ENCODE results near the gene PAMR1. TPM values are rescaled to one million over a fixed set of nuclear protein-coding genes. Genes with fewer than 3 reads are reported as not detected.

The PAMR1 gene
- total and polyA plus RNA-seq, 2 experiments from 2014 or later, result 119 to 151 TPM

DNA sequence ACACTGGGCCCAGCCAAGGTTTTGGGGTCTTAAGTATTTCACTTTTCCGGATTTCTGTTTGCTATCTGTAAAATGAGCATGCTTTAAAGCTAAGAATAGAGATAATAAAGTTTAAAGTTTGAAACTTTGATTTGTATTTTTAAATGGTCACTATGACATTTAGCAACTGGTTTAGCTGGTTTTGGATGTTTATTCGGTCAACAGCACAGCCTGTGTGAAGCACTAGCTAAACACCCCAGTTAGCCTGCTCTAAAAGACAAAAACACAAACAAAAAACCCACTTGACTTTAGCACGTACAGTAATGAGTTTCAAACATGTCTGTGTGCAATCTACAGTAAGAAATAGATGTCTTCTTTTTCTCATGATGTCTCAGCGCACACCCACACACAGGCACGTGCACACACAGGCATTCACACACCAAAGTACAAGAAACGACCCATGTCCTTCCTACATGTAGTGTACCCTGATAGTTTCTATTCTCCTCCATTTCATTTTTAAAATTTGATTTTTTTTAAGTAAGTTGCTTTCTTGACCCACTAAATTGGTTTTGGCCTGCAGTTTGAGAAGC, 135.4 kb downstream of the PAMR1 start:
- no peak overlapping the region for H3K4me2 ChIP-seq (ENCODE audit: unreplicated experiment)
- H3K36me3 ChIP-seq (ENCODE audit: low read depth), result no peaks in the 10 kb centered on the region
- in situ Hi-C loops (cut with MboI), result loop anchor here (10.0 kb wide), 1 partner anchor 395 kb away; no protein-coding TSS in a partner anchor
- peaks cover 16% of the 10 kb centered on the region for H3K4me1 ChIP-seq (ENCODE audit: insufficient read depth)
- no peak for TF ChIP-seq EZH2 (IDR thresholded peaks at IDR 0.05; ENCODE audit: insufficient read depth, poor library complexity, severe bottlenecking)
- no peak for TF ChIP-seq EZH2phosphoT487 (IDR thresholded peaks at IDR 0.05; ENCODE audit: insufficient read depth, low read depth)
- no peak overlapping the region for H3K4me3 ChIP-seq
- no peaks in the 10 kb centered on the region for H4K20me1 ChIP-seq (ENCODE audit: insufficient read depth)
- peaks cover 10% of the 10 kb centered on the region for H3F3A ChIP-seq (ENCODE audit: insufficient read depth)
- H3K79me2 ChIP-seq (ENCODE audit: insufficient read depth), result no peaks in the 10 kb centered on the region
- no peak overlapping the region for H3K9ac ChIP-seq
- H3K9me3 ChIP-seq (ENCODE audit: low read depth), result no peaks in the 10 kb centered on the region
- no peak for DNase-seq
- no peaks in the 10 kb centered on the region for H3K27me3 ChIP-seq (replicated peaks; ENCODE audit: insufficient read depth)
- no peak overlapping the region for H2AFZ ChIP-seq
- H3K9me2 ChIP-seq (ENCODE audit: insufficient read depth), result no peaks in the 10 kb centered on the region
- H3K27ac ChIP-seq, result no peak overlapping the region
- 61 to 65% methylated on average over 6 of the region's 6 CpGs for WGBS, 2 experiments (ENCODE audit: low coverage in 1 of 2, low lambda C conversion rate in 2 of 2, missing lambda C conversion rate in 2 of 2)

DNA sequence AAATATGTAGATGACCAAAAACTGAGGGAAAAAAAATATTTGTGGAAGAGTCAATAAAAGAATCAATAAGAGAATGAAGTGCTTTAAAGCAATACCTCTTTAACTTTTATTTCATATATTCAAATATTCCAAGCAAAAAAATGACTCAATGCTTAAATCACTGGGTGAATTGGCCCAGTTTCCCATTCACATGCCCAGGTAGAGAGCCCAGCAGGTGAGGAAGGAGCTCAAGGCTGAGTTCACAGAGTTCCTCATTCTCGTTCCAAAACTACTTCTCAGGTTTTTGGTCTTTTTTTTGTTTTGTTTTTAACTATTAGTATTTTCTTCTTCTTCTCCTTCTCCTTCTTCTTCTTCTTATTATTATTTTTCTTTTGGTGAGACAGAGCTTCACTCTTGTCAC, 136.3 kb downstream of the PAMR1 start:
- no peaks in the 10 kb centered on the region for H3K9me2 ChIP-seq (ENCODE audit: insufficient read depth)
- WGBS, 2 experiments (ENCODE audit: low coverage in 1 of 2, low lambda C conversion rate in 2 of 2, missing lambda C conversion rate in 2 of 2), result 93 to 100% methylated on average over 1 of the region's 1 CpG
- no peaks in the 10 kb centered on the region for H3K27me3 ChIP-seq (replicated peaks; ENCODE audit: insufficient read depth)
- DNase-seq, result no peak
- no peaks in the 10 kb centered on the region for H3K36me3 ChIP-seq (ENCODE audit: low read depth)
- no peak overlapping the region for H3K27ac ChIP-seq
- H3F3A ChIP-seq (ENCODE audit: insufficient read depth), result peaks cover 10% of the 10 kb centered on the region
- H3K9me3 ChIP-seq (ENCODE audit: low read depth), result no peaks in the 10 kb centered on the region
- no peak for TF ChIP-seq EZH2 (IDR thresholded peaks at IDR 0.05; ENCODE audit: insufficient read depth, poor library complexity, severe bottlenecking)
- no peak for TF ChIP-seq EZH2phosphoT487 (IDR thresholded peaks at IDR 0.05; ENCODE audit: insufficient read depth, low read depth)
- H3K4me3 ChIP-seq, result no peak overlapping the region
- peaks cover 16% of the 10 kb centered on the region for H3K4me1 ChIP-seq (ENCODE audit: insufficient read depth)
- H4K20me1 ChIP-seq (ENCODE audit: insufficient read depth), result no peaks in the 10 kb centered on the region
- in situ Hi-C loops (cut with MboI), result no loop called here
- H2AFZ ChIP-seq, result no peak overlapping the region
- no peak overlapping the region for H3K4me2 ChIP-seq (ENCODE audit: unreplicated experiment)
- H3K79me2 ChIP-seq (ENCODE audit: insufficient read depth), result no peaks in the 10 kb centered on the region
- H3K9ac ChIP-seq, result no peak overlapping the region

DNA sequence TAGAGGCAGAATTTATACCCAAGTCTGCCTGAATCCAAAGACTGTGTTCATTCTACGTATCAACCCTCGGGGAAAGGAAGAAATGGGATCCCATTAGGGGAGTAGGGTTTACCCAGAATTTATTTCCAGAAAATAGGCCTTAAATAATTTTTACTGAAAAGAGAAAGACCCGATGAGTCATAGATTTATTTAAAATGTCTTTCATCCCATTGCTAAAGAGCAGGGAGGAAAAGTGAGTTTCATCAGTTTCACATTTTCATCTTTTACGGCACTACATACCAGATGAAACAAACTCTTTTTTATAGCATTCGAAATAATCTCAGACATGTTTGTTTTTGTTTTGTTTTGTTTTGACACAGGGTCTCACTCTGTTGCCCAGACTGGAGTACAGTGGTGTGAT, 137.4 kb downstream of the PAMR1 start:
- Histone ChIP-seq H2AFZ (no peak overlapping the region), H3K36me3 (ENCODE audit: low read depth) (no peaks in the 10 kb centered on the region), H3K4me2 (ENCODE audit: unreplicated experiment) (no peak overlapping the region), H3K9me3 (ENCODE audit: low read depth) (no peaks in the 10 kb centered on the region), H3F3A (ENCODE audit: insufficient read depth) (peaks cover 10% of the 10 kb centered on the region), H3K27ac (no peak overlapping the region), H3K27me3 (replicated peaks; ENCODE audit: insufficient read depth) (no peaks in the 10 kb centered on the region), H4K20me1 (ENCODE audit: insufficient read depth) (no peaks in the 10 kb centered on the region), H3K4me3 (no peak overlapping the region), H3K9me2 (ENCODE audit: insufficient read depth) (no peaks in the 10 kb centered on the region), H3K79me2 (ENCODE audit: insufficient read depth) (no peaks in the 10 kb centered on the region), H3K4me1 (ENCODE audit: insufficient read depth) (peaks cover 16% of the 10 kb centered on the region), H3K9ac (no peak overlapping the region)
- in situ Hi-C loops (cut with MboI), result no loop called here
- DNase-seq, result peak; percentile 31
- no peak for TF ChIP-seq EZH2phosphoT487 (IDR thresholded peaks at IDR 0.05; ENCODE audit: insufficient read depth, low read depth)
- no peak for TF ChIP-seq EZH2 (IDR thresholded peaks at IDR 0.05; ENCODE audit: insufficient read depth, poor library complexity, severe bottlenecking)
- WGBS, 2 experiments (ENCODE audit: low coverage in 1 of 2, low lambda C conversion rate in 2 of 2, missing lambda C conversion rate in 2 of 2), result 80 to 85% methylated on average over 5 of the region's 5 CpGs

GRCh38 chr11:35387111-35387982, 138.1 kb downstream of the PAMR1 start:
- Histone ChIP-seq H3K27me3 (replicated peaks; ENCODE audit: insufficient read depth) (no peaks in the 10 kb centered on the region), H3K4me1 (ENCODE audit: insufficient read depth) (peaks cover 16% of the 10 kb centered on the region), H3K79me2 (ENCODE audit: insufficient read depth) (no peaks in the 10 kb centered on the region), H4K20me1 (ENCODE audit: insufficient read depth) (no peaks in the 10 kb centered on the region), H3K36me3 (ENCODE audit: low read depth) (no peaks in the 10 kb centered on the region), H3K9ac (no peak overlapping the region), H3K9me3 (ENCODE audit: low read depth) (no peaks in the 10 kb centered on the region), H3F3A (ENCODE audit: insufficient read depth) (peaks cover 10% of the 10 kb centered on the region), H3K4me3 (no peak overlapping the region), H3K27ac (no peak overlapping the region), H3K9me2 (ENCODE audit: insufficient read depth) (no peaks in the 10 kb centered on the region), H2AFZ (no peak overlapping the region), H3K4me2 (ENCODE audit: unreplicated experiment) (no peak overlapping the region)
- TF ChIP-seq EZH2 (IDR thresholded peaks at IDR 0.05; ENCODE audit: insufficient read depth, poor library complexity, severe bottlenecking), result no peak
- in situ Hi-C loops (cut with MboI), result no loop called here
- WGBS, 2 experiments (ENCODE audit: low coverage in 1 of 2, low lambda C conversion rate in 2 of 2, missing lambda C conversion rate in 2 of 2), result 80 to 87% methylated on average over 4 of the region's 4 CpGs
- DNase-seq, result no peak
